Endodermal cell (in vitro differentiated cells): ENCODE results near the gene DPP3. TPM values are rescaled to one million over a fixed set of nuclear protein-coding genes. Genes with fewer than 3 reads are reported as not detected.
A peak's percentile ranks its signal among the peaks of the same experiment; 100 is the strongest.

Source experiments
- DNase-seq: peaks from one replicate; pipeline ENCODE4 v3.0.0-alpha.2; 2017
- H3K27ac ChIP-seq: 2 replicates; pipeline ENCODE4 v1.5.1; 2013; ENCODE audit warnings: mild to moderate bottlenecking, low read depth, low read length, moderate library complexity
- H3K27me3 ChIP-seq: 2 replicates; pipeline ENCODE4 v1.6.1; 2013; ENCODE audit warnings: mild to moderate bottlenecking, low read length, moderate library complexity; ENCODE audit not compliant: insufficient read depth, control insufficient read depth, poor library complexity, severe bottlenecking
- H3K36me3 ChIP-seq: 2 replicates; pipeline ENCODE4 v1.7.0; 2013; ENCODE audit warnings: mild to moderate bottlenecking, low read length, moderate library complexity; ENCODE audit not compliant: control insufficient read depth, insufficient read depth
- H3K4me1 ChIP-seq: one replicate; pipeline ENCODE4 v1.7.0; 2013; ENCODE audit warnings: low read length; ENCODE audit not compliant: control insufficient read depth, insufficient read depth
- H3K4me3 ChIP-seq: 2 replicates; pipeline ENCODE4 v1.5.1; 2013; ENCODE audit warnings: mild to moderate bottlenecking, low read length, moderate library complexity
- H3K9ac ChIP-seq: 2 replicates; pipeline ENCODE4 v1.6.1; 2013; ENCODE audit warnings: mild to moderate bottlenecking, low read length, moderate library complexity; ENCODE audit not compliant: poor library complexity, severe bottlenecking; ENCODE audit errors: extremely low read depth
- H3K9me3 ChIP-seq: 2 replicates; pipeline ENCODE4 v1.6.1; 2013; ENCODE audit warnings: mild to moderate bottlenecking, low read length, moderate library complexity; ENCODE audit not compliant: control insufficient read depth
- H3K27ac Mint-ChIP-seq: 2 replicates; pipeline ENCODE4 v1.8.0; 2020; ENCODE audit warnings: mixed read lengths
- H3K27me3 Mint-ChIP-seq: 2 replicates; pipeline ENCODE4 v1.8.0; 2021; ENCODE audit warnings: mild to moderate bottlenecking, mixed read lengths; ENCODE audit not compliant: insufficient read depth
- H3K36me3 Mint-ChIP-seq: 2 replicates; pipeline ENCODE4 v1.8.0; 2020; ENCODE audit warnings: low read depth, mixed read lengths
- H3K4me1 Mint-ChIP-seq: 2 replicates; pipeline ENCODE4 v1.8.0; 2020; ENCODE audit warnings: mixed read lengths
- H3K4me3 Mint-ChIP-seq: 2 replicates; pipeline ENCODE4 v1.8.0; 2020; ENCODE audit warnings: mild to moderate bottlenecking, moderate library complexity, mixed read lengths
- H3K9me3 Mint-ChIP-seq: 2 replicates; pipeline ENCODE4 v1.8.0; 2020; ENCODE audit warnings: mild to moderate bottlenecking, mixed read lengths
- WGBS, 2 experiments: methylation state at CpG; one replicate each; pipeline versions ENCODE4 v1.1.5 to v1.1.7; 2013; ENCODE audit warnings: missing lambda C conversion rate in 2 of 2, mixed read lengths in 1 of 2; ENCODE audit not compliant: insufficient coverage in 1 of 2, insufficient read length in 1 of 2; 5-methylcytosine and 5-hydroxymethylcytosine counted together
- total RNA-seq, 2 donors: library from RNA; stranded (reverse); fragmentation: NEBNext Ultra II Directional in 1 of 2; extraction: Animal tissue kit (Norgen Biotek cat#: 25700) in 1 of 2; gene quantifications; 2 replicates in 1 of 2; 3 replicates in 1 of 2; pipeline ENCODE4 v1.2.1, GENCODE V29; 2021
- TF ChIP-seq, protein P1 (sequence below): fragments of 200-600 bp; sonication (generic); conservative IDR thresholded peaks from 2 replicates; pipeline ENCODE4 v1.5.0; 2021; ENCODE audit warnings: antibody characterized with exemption, mild to moderate bottlenecking

Gene DPP3
- total RNA-seq, 2 donors from 2014 or later: 84.8 to 86.3 TPM

- Histone ChIP-seq H3K27ac (no peak overlapping the region), H3K9me3 (peaks cover 22% of the 10 kb centered on the region), H3K9ac (no peak overlapping the region), H3K36me3 (no peaks in the 10 kb centered on the region), H3K4me1 (no peaks in the 10 kb centered on the region), H3K27me3 (no peaks in the 10 kb centered on the region), H3K4me3 (peak overlapping the region; percentile 82)
- peaks cover 16% of the 10 kb centered on the region for H3K27me3 Mint-ChIP-seq
- peak overlapping the region; percentile 76 for H3K4me3 Mint-ChIP-seq
- no peak overlapping the region for H3K27ac Mint-ChIP-seq
- TF ChIP-seq, protein P1, sequence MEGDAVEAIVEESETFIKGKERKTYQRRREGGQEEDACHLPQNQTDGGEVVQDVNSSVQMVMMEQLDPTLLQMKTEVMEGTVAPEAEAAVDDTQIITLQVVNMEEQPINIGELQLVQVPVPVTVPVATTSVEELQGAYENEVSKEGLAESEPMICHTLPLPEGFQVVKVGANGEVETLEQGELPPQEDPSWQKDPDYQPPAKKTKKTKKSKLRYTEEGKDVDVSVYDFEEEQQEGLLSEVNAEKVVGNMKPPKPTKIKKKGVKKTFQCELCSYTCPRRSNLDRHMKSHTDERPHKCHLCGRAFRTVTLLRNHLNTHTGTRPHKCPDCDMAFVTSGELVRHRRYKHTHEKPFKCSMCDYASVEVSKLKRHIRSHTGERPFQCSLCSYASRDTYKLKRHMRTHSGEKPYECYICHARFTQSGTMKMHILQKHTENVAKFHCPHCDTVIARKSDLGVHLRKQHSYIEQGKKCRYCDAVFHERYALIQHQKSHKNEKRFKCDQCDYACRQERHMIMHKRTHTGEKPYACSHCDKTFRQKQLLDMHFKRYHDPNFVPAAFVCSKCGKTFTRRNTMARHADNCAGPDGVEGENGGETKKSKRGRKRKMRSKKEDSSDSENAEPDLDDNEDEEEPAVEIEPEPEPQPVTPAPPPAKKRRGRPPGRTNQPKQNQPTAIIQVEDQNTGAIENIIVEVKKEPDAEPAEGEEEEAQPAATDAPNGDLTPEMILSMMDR: no peak
- H3K36me3 Mint-ChIP-seq: no peaks in the 10 kb centered on the region
- H3K4me1 Mint-ChIP-seq: peaks cover 4% of the 10 kb centered on the region
- H3K9me3 Mint-ChIP-seq: peaks cover 14% of the 10 kb centered on the region
- WGBS, 2 experiments: 71 to 77% methylated on average over 13 to 19 of the region's 19 CpGs
- DNase-seq: no peak
These were observed 14.6 kb upstream of the DPP3 start for GRCh38 chr11:66465373-66466224.

- H3K27me3 Mint-ChIP-seq: peaks cover 16% of the 10 kb centered on the region
- H3K27ac Mint-ChIP-seq: peak within 1 kb of the TSS; percentile 89
- no peaks in the 10 kb centered on the region for H3K27me3 ChIP-seq
- 2 to 7% methylated on average over 3 to 60 of the region's 63 CpGs for WGBS, 2 experiments
- no peaks in the 10 kb centered on the region for H3K36me3 ChIP-seq
- DNase-seq: peak; percentile 99
- no peaks in the 10 kb centered on the region for H3K4me1 ChIP-seq
- no peak within 1 kb of the TSS for H3K27ac ChIP-seq
- peaks cover 4% of the 10 kb centered on the region for H3K4me1 Mint-ChIP-seq
- no peaks in the 10 kb centered on the region for H3K36me3 Mint-ChIP-seq
- peaks cover 18% of the 10 kb centered on the region for H3K9me3 ChIP-seq
- H3K4me3 ChIP-seq: peak within 1 kb of the TSS; percentile 85
- H3K9me3 Mint-ChIP-seq: peaks cover 14% of the 10 kb centered on the region
- TF ChIP-seq, protein P1: no peak
- peak within 1 kb of the TSS; percentile 41 for H3K9ac ChIP-seq
- H3K4me3 Mint-ChIP-seq: peak within 1 kb of the TSS; percentile 76
These were observed 13.8 kb upstream of the DPP3 start, which contains the start of gene PELI3 for GRCh38 chr11:66466225-66467033. Gene PELI3 (plus strand): TSS chr11:66466905. CDS start chr11:66468129, 1,224 bp downstream.

GRCh38 chr11:66467034-66467659 lies 13.1 kb upstream of the DPP3 start:
- no peak for DNase-seq
- Mint-ChIP-seq H3K27ac (no peak overlapping the region), H3K4me3 (peak overlapping the region; percentile 76), H3K4me1 (peaks cover 4% of the 10 kb centered on the region), H3K27me3 (peaks cover 16% of the 10 kb centered on the region), H3K9me3 (peaks cover 14% of the 10 kb centered on the region), H3K36me3 (no peaks in the 10 kb centered on the region)
- peaks cover 16% of the 10 kb centered on the region for H3K9me3 ChIP-seq
- TF ChIP-seq, protein P1: peak; percentile 64
- WGBS, 2 experiments: 4 to 14% methylated on average over 16 to 62 of the region's 72 CpGs
- no peak overlapping the region for H3K27ac ChIP-seq
- peak overlapping the region; percentile 85 for H3K4me3 ChIP-seq
- H3K4me1 ChIP-seq: no peaks in the 10 kb centered on the region
- no peaks in the 10 kb centered on the region for H3K36me3 ChIP-seq
- no peaks in the 10 kb centered on the region for H3K27me3 ChIP-seq
- H3K9ac ChIP-seq: peak overlapping the region; percentile 41
